ENCODE results near the gene TIMM10. TPM values are rescaled to one million over a fixed set of nuclear protein-coding genes. Genes with fewer than 3 reads are reported as not detected.

The TIMM10 gene
- polyA plus RNA-seq, 1 donor from 2014 or later, result 63.6 TPM

GRCh38 chr11:57480409-57481137 lies 50.0 kb downstream of the TIMM10 start:
- Histone ChIP-seq H3F3A (ENCODE audit: insufficient read depth, low read length, poor library complexity, severe bottlenecking) (no peaks in the 10 kb centered on the region), H3K36me3 (ENCODE audit: insufficient read depth, low read length) (no peaks in the 10 kb centered on the region), H3K9ac (ENCODE audit: low read length) (no peak overlapping the region), H3K9me2 (ENCODE audit: insufficient read depth, low read length) (no peaks in the 10 kb centered on the region), H4K20me1 (ENCODE audit: insufficient read depth) (no peaks in the 10 kb centered on the region), H3K4me3 (ENCODE audit: low read length) (no peak overlapping the region), H3K27ac (ENCODE audit: low read length) (no peak overlapping the region), H3K27me3 (ENCODE audit: insufficient read depth, low read depth, low read length) (peaks cover 43% of the 10 kb centered on the region), H3K9me3 (ENCODE audit: low read length) (no peaks in the 10 kb centered on the region), H3K4me2 (ENCODE audit: low read length) (no peak overlapping the region), H3K79me2 (replicated peaks; ENCODE audit: insufficient read depth, low read length) (no peaks in the 10 kb centered on the region), H2AFZ (ENCODE audit: low read depth, low read length) (no peak overlapping the region)
- TF ChIP-seq CTCF (IDR thresholded peaks at IDR 0.05; ENCODE audit: poor library complexity, severe bottlenecking), result peak; percentile 51
- TF ChIP-seq MXI1 (conservative IDR thresholded peaks at IDR 0.05; ENCODE audit: poor library complexity, severe bottlenecking), result no peak
- no peak for TF ChIP-seq EZH2 (IDR thresholded peaks at IDR 0.05; ENCODE audit: borderline replicate concordance, insufficient read depth, low read length, poor library complexity, severe bottlenecking)
- TF ChIP-seq TAF1 (IDR thresholded peaks at IDR 0.05; ENCODE audit: low read depth), result no peak

GRCh38 chr11:57479911-57480310 lies 50.6 kb downstream of the TIMM10 start:
- Histone ChIP-seq H3K9ac (ENCODE audit: low read length) (no peak overlapping the region), H3K9me2 (ENCODE audit: insufficient read depth, low read length) (no peaks in the 10 kb centered on the region), H3K36me3 (ENCODE audit: insufficient read depth, low read length) (no peaks in the 10 kb centered on the region), H3K27ac (ENCODE audit: low read length) (no peak overlapping the region), H3K9me3 (ENCODE audit: low read length) (no peaks in the 10 kb centered on the region), H2AFZ (ENCODE audit: low read depth, low read length) (no peak overlapping the region), H3F3A (ENCODE audit: insufficient read depth, low read length, poor library complexity, severe bottlenecking) (no peaks in the 10 kb centered on the region), H3K4me2 (ENCODE audit: low read length) (no peak overlapping the region), H3K27me3 (ENCODE audit: insufficient read depth, low read depth, low read length) (peaks cover 43% of the 10 kb centered on the region), H4K20me1 (ENCODE audit: insufficient read depth) (no peaks in the 10 kb centered on the region), H3K4me3 (ENCODE audit: low read length) (no peak overlapping the region), H3K79me2 (replicated peaks; ENCODE audit: insufficient read depth, low read length) (no peaks in the 10 kb centered on the region)
- TF ChIP-seq REST (IDR thresholded peaks at IDR 0.05; ENCODE audit: borderline replicate concordance) (no peak), TAF1 (IDR thresholded peaks at IDR 0.05; ENCODE audit: low read depth) (no peak), RAD21 (conservative IDR thresholded peaks at IDR 0.05) (no peak), EP300 (conservative IDR thresholded peaks at IDR 0.05; ENCODE audit: poor library complexity, severe bottlenecking) (no peak), SMC3 (conservative IDR thresholded peaks at IDR 0.05; ENCODE audit: poor library complexity) (no peak), CTCF (IDR thresholded peaks at IDR 0.05; ENCODE audit: poor library complexity, severe bottlenecking) (no peak)
